Type B pancreatic cell (in vitro differentiated cells): Measurements from ENCODE around the gene ATXN7L3B. TPM values are rescaled to one million over a fixed set of nuclear protein-coding genes. Genes with fewer than 3 reads are reported as not detected.

Experiments
- DNase-seq: peaks from one replicate; pipeline ENCODE4 v3.0.0; 2021; ENCODE audit warnings: mixed read lengths; ENCODE audit not compliant: unreplicated experiment; ENCODE audit errors: extremely low spot score
- H3K27ac Mint-ChIP-seq: 2 replicates; pipeline ENCODE4 v1.8.0; 2021; ENCODE audit warnings: mild to moderate bottlenecking, mixed read lengths
- H3K27me3 Mint-ChIP-seq: 2 replicates; pipeline ENCODE4 v1.8.0; 2021; ENCODE audit warnings: mixed read lengths
- H3K36me3 Mint-ChIP-seq: 2 replicates; pipeline ENCODE4 v1.8.0; 2021; ENCODE audit warnings: mixed read lengths
- H3K4me1 Mint-ChIP-seq: one replicate; pipeline ENCODE4 v1.8.0; 2021; ENCODE audit warnings: mixed read lengths; ENCODE audit not compliant: unreplicated experiment
- H3K4me3 Mint-ChIP-seq: 2 replicates; pipeline ENCODE4 v1.8.0; 2021; ENCODE audit warnings: mild to moderate bottlenecking, mixed read lengths
- H3K9me3 Mint-ChIP-seq: 2 replicates; pipeline ENCODE4 v1.8.0; 2021; ENCODE audit warnings: mixed read lengths
- total RNA-seq: library from RNA; stranded (reverse); gene quantifications from 2 replicates; pipeline ENCODE4 v1.2.1, GENCODE V29; 2021; ENCODE audit warnings: low replicate concordance
- TF ChIP-seq, protein P1 (sequence below): fragments of 200-600 bp; sonication (generic); conservative IDR thresholded peaks from 2 replicates; pipeline ENCODE4 v1.5.0; 2021; ENCODE audit warnings: antibody characterized with exemption, mild to moderate bottlenecking

The ATXN7L3B gene
- total RNA-seq, 1 donor from 2014 or later, result 67.3 TPM

GRCh38 chr12:74527491-74527890 lies 10.1 kb upstream of the ATXN7L3B start:
- Mint-ChIP-seq H3K4me3 (no peak overlapping the region), H3K27me3 (no peaks in the 10 kb centered on the region), H3K27ac (no peak overlapping the region), H3K36me3 (no peaks in the 10 kb centered on the region), H3K9me3 (no peaks in the 10 kb centered on the region), H3K4me1 (no peaks in the 10 kb centered on the region)
- DNase-seq, result no peak
- TF ChIP-seq, protein P1, sequence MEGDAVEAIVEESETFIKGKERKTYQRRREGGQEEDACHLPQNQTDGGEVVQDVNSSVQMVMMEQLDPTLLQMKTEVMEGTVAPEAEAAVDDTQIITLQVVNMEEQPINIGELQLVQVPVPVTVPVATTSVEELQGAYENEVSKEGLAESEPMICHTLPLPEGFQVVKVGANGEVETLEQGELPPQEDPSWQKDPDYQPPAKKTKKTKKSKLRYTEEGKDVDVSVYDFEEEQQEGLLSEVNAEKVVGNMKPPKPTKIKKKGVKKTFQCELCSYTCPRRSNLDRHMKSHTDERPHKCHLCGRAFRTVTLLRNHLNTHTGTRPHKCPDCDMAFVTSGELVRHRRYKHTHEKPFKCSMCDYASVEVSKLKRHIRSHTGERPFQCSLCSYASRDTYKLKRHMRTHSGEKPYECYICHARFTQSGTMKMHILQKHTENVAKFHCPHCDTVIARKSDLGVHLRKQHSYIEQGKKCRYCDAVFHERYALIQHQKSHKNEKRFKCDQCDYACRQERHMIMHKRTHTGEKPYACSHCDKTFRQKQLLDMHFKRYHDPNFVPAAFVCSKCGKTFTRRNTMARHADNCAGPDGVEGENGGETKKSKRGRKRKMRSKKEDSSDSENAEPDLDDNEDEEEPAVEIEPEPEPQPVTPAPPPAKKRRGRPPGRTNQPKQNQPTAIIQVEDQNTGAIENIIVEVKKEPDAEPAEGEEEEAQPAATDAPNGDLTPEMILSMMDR, result no peak

DNA sequence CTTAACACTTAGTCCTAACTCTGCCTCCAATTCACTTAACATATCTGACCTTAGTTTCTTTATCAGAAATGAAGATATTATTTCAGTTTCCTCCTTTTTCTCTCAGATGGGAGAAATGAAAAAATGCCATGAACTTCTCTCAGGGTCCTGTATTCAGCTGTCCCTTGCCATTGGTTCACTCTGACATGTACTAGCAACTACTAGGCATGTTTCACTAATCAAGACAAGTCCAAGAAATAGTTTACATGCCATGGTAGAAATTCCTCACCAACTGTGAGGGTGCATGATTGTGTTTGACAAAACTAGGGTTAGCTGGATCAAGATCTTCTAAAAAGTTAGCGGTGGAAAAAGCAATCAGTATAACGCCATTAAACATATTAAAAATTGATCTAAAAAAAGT lies 7.0 kb upstream of the ATXN7L3B start:
- DNase-seq, result no peak
- TF ChIP-seq, protein P1, result no peak
- H3K36me3 Mint-ChIP-seq, result no peaks in the 10 kb centered on the region
- no peaks in the 10 kb centered on the region for H3K4me1 Mint-ChIP-seq
- H3K4me3 Mint-ChIP-seq, result no peak overlapping the region
- H3K9me3 Mint-ChIP-seq, result no peaks in the 10 kb centered on the region
- no peak overlapping the region for H3K27ac Mint-ChIP-seq
- H3K27me3 Mint-ChIP-seq, result no peaks in the 10 kb centered on the region

- no peaks in the 10 kb centered on the region for H3K27me3 Mint-ChIP-seq
Observed at GRCh38 chr12:74535536-74535935, 2.1 kb upstream of the ATXN7L3B start.

DNA sequence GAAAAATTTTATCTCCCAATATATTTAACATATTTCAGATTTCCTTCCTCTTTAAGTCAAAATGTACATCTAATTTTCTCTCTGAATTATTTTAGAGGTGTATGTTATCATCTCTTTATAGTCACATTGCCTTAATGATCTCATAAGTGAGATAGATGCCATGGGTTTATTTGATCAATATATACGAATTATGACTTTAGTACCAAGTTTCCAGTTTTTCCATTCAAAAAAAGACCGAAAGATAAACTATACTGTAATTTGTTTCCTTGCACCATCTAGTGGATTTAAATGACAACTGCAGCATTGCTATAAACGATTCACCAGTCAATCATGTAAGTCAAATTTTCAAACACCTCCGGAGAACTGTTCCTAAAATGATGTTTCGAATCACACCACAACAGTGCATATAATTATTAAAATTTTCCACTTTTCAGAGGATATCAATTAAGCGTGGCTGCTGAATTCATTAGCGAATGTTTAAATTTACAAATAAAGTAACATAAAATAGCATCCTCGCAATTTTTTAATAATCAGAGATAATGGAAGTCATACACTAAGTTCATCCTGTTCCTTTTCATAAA lies 419 bp upstream of the ATXN7L3B start:
- Mint-ChIP-seq H3K4me1 (peaks cover 27% of the 10 kb centered on the region), H3K27me3 (no peaks in the 10 kb centered on the region), H3K36me3 (peaks cover 44% of the 10 kb centered on the region), H3K27ac (peak overlapping the region; percentile 100), H3K9me3 (no peaks in the 10 kb centered on the region), H3K4me3 (peak overlapping the region; percentile 98)
- DNase-seq, result no peak
- TF ChIP-seq, protein P1, result peak; percentile 79

More at GRCh38 chr12:74535536-74535935, 2.1 kb upstream of the ATXN7L3B start:
- TF ChIP-seq, protein P1, result no peak
- H3K9me3 Mint-ChIP-seq, result no peaks in the 10 kb centered on the region
- H3K4me3 Mint-ChIP-seq, result no peak overlapping the region
- H3K36me3 Mint-ChIP-seq, result peaks cover 27% of the 10 kb centered on the region
- H3K4me1 Mint-ChIP-seq, result peaks cover 15% of the 10 kb centered on the region
- DNase-seq, result no peak
- no peak overlapping the region for H3K27ac Mint-ChIP-seq

DNA sequence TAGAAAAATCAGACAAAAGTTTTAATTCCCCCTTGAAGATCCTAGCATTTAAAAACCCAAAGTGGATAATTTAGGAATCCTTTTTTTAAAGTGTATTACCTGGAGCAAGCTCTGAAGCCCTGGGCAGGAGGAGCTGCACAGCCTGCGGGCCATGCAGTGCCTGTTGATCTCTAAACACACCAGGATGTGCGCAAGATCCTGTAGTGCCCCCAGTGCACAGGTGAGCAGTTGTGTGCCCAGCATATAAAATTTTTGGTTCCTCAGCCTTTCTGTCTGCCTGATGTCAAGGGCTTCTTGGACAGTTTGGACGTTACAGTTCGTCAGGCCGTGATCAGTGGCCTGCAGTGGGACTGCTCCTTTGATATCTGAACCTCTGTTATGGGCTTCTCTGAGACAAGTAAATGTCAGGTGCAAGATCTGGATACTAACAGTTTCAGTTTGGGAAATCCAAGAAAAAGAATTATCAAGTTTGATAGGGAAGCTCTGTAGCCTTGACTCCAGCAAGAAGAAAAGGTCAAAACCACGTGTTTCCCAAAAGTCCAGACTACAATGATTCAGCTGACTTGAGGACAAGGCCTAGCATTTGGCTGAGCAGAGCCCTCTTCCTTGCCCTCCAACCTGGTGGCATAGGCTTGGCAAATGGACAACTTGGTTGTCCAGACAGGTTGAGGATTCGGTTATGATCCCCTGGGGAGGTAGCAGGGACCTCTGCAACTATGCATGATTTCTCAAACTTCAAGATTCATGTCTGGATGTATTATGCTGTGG lies 1.0 kb downstream of the ATXN7L3B start:
- Mint-ChIP-seq H3K36me3 (peaks cover 53% of the 10 kb centered on the region), H3K9me3 (no peaks in the 10 kb centered on the region), H3K4me3 (peak overlapping the region; percentile 98), H3K27ac (peak overlapping the region; percentile 100), H3K4me1 (peaks cover 34% of the 10 kb centered on the region), H3K27me3 (no peaks in the 10 kb centered on the region)
- TF ChIP-seq, protein P1, result no peak
- no peak for DNase-seq
